Non-pigmented ciliary epithelial cell (primary cell): ENCODE data around the gene BSX.

Source experiments
- DNase-seq: peaks from one replicate; pipeline ENCODE4 v3.0.0-alpha.2; 2010; ENCODE audit warnings: low read depth

Gene BSX

GRCh38 chr11:122954455-122954854 lies 27.2 kb downstream of the BSX start:
- no peak for DNase-seq

GRCh38 chr11:122951211-122951610 lies 30.4 kb downstream of the BSX start:
- no peak for DNase-seq

GRCh38 chr11:122938557-122938956 lies 43.1 kb downstream of the BSX start:
- DNase-seq, result no peak

- no peak for DNase-seq
These were observed 43.7 kb downstream of the BSX start for GRCh38 chr11:122937983-122938382.

- no peak for DNase-seq
These were observed 48.2 kb downstream of the BSX start for GRCh38 chr11:122933416-122933815.

GRCh38 chr11:122931510-122931909 lies 50.1 kb downstream of the BSX start:
- DNase-seq, result no peak
